ENCODE results near the gene ARAP2. TPM values are rescaled to one million over a fixed set of nuclear protein-coding genes. Genes with fewer than 3 reads are reported as not detected.

The ARAP2 gene
- total and polyA plus RNA-seq, 2 donors (not counting 3 experiments of a cell fraction or from before 2014, with no cell fraction given) = not detected

GRCh38 chr4:36189511-36190226, 54.6 kb downstream of the ARAP2 start:
- dilution Hi-C loops (cut with MboI; ENCODE audit: extremely low pct_ligation_motif_present, low sequenced_read_pairs) (no loop called here), intact Hi-C loops (cut with micrococcal nuclease) (no loop called here)
- Histone ChIP-seq H3K4me1 (ENCODE audit: control insufficient read depth, extremely low read depth, insufficient read depth, low read length) (no peaks in the 10 kb centered on the region), H3K4me2 (ENCODE audit: insufficient read depth, low read length) (no peak overlapping the region), H2AFZ (ENCODE audit: low read depth, low read length) (no peak overlapping the region), H3K79me2 (ENCODE audit: control insufficient read depth, insufficient read depth, low read length) (no peaks in the 10 kb centered on the region), H3K9me3 (replicated peaks; ENCODE audit: control insufficient read depth, insufficient read depth, low read length) (no peaks in the 10 kb centered on the region), H3K9me1 (replicated peaks; ENCODE audit: control insufficient read depth, extremely low read depth, insufficient read depth, low read length) (no peaks in the 10 kb centered on the region), H3K4me3 (replicated peaks in 1 of 3; ENCODE audit: insufficient read depth in 1 of 3, low read depth in 1 of 3, low read length in 3 of 3) (no peak overlapping the region), H3K36me3 (ENCODE audit: control insufficient read depth in 2 of 2, extremely low read depth in 1 of 2, insufficient read depth in 2 of 2, low read length in 2 of 2) (no peaks in the 10 kb centered on the region), H3K27me3 (ENCODE audit: control insufficient read depth in 2 of 2, insufficient read depth in 2 of 2, low read length in 2 of 2) (no peaks in the 10 kb centered on the region), H3K9ac (replicated peaks; ENCODE audit: extremely low read depth, insufficient read depth, low read length) (no peak overlapping the region), H3K27ac (ENCODE audit: insufficient read depth, low read depth, low read length) (no peak overlapping the region), H4K20me1 (replicated peaks; ENCODE audit: control insufficient read depth, extremely low read depth, insufficient read depth, low read length) (no peaks in the 10 kb centered on the region)
- TF ChIP-seq POLR2AphosphoS5 (IDR thresholded peaks at IDR 0.05; ENCODE audit: insufficient read depth, low read depth, low read length) (no peak), POLR2A (IDR thresholded peaks at IDR 0.05; ENCODE audit: low read depth, low read length) (no peak), EZH2 (IDR thresholded peaks at IDR 0.05; ENCODE audit: borderline replicate concordance, low read depth, low read length, severe bottlenecking) (no peak), GATA2 (IDR thresholded peaks at IDR 0.05; ENCODE audit: insufficient read depth, insufficient read length, low read depth, low read length) (no peak), CTCF (IDR thresholded peaks at IDR 0.05; ENCODE audit: extremely low read depth in 1 of 2, insufficient read depth in 1 of 2, low read depth in 1 of 2, low read length in 2 of 2) (no peak), FOS (IDR thresholded peaks at IDR 0.05; ENCODE audit: borderline replicate concordance, insufficient read depth, low read length) (no peak), JUN (IDR thresholded peaks at IDR 0.05; ENCODE audit: borderline replicate concordance, insufficient read depth, insufficient read length, low read depth) (no peak), MYC (IDR thresholded peaks at IDR 0.05; ENCODE audit: low read depth, low read length) (no peak)
- TF ChIP-seq, protein P1, sequence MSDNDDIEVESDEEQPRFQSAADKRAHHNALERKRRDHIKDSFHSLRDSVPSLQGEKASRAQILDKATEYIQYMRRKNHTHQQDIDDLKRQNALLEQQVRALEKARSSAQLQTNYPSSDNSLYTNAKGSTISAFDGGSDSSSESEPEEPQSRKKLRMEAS (IDR thresholded peaks at IDR 0.05; ENCODE audit: insufficient read depth, insufficient read length) = no peak
- no TSS peak for BruUV-seq (replicated peaks)
- FAIRE-seq = no peak
- ChIA-PET POLR2A (no interaction called here), CTCF (no interaction called here)
- no peak for DNase-seq (ENCODE audit: low read depth, low spot score)

Data from endothelial cell of umbilical vein (primary cell).